ENCODE measurements around the gene ABLIM1.

The ABLIM1 gene

DNA sequence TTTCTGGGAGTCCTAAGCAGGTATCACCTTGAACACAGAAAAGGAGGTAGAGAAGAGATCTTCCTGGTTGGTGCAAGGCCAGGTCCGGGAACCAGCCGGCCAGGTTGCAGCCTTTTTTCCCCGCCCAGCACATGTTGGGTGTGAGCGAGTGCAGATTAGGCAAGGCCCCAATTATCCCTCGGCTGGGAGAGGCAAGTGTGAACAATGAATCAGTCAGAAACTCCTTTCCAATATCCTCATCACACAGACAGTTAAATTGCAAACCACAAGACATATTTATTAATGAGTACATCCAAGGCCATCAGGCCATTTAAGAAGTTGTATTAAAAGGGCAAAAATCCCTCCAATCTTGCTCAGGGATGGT lies 138.8 kb downstream of the ABLIM1 start:
- H3K27ac ChIP-seq (ENCODE audit: low read depth, low read length), result no peak overlapping the region
- no peaks in the 10 kb centered on the region for H3K9me3 ChIP-seq (ENCODE audit: low read length)
- H3K9ac ChIP-seq (ENCODE audit: low read length), result no peak overlapping the region
- no peaks in the 10 kb centered on the region for H3K27me3 ChIP-seq (ENCODE audit: control insufficient read depth in 1 of 2, insufficient read depth in 2 of 2, low read length in 2 of 2)
- H3K4me1 ChIP-seq (ENCODE audit: insufficient read depth, low read length), result no peaks in the 10 kb centered on the region
- no peak overlapping the region for H3K4me3 ChIP-seq (ENCODE audit: low read depth in 1 of 2, low read length in 2 of 2)
- no peaks in the 10 kb centered on the region for H3K36me3 ChIP-seq (ENCODE audit: insufficient read depth, low read length)

DNA sequence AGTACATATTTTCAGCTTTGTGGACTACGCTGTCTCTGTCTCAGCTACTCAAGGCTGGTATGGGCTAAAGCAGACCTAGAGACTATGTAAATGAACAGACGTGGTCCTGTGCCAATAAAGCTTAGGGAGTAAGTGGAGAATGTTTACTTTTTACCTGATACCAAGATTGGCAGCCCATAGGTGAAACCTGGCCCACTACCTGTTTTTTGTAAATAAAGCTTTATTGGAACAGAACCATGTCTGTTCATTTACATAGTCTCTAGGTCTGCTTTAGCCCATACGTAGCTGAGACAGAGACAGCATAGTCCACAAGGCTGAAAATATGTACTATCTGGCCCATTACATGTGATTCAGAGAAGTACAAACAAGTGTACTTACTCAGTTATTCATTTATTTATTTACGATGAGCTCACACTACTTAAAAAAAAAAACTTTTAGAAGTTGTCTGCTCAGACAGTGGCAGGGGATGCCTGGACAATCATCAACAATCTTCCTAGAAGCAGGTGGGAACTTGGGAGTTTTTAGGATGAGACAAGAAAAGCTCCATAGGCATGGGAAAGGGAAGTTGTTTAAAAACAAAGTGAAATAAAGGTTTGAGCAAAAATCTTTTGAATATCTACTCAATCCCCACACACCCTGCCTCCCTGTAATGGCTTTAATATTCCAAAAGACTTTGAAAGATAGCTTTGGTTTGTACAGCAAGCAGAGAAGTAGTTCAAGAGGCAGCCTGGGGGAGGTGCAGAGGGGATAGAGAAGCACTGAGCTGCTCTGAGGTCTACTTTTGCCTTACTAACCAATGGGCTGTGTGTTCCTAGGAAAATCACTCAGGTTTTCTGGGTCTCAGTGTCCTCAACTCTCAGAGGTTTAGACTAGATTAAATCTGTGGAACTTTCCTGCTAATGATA lies 139.4 kb downstream of the ABLIM1 start:
- Histone ChIP-seq H3K9ac (ENCODE audit: low read length) (no peak overlapping the region), H3K36me3 (ENCODE audit: insufficient read depth, low read length) (no peaks in the 10 kb centered on the region), H3K4me3 (ENCODE audit: low read depth in 1 of 2, low read length in 2 of 2) (no peak overlapping the region), H3K9me3 (ENCODE audit: low read length) (no peaks in the 10 kb centered on the region), H3K27me3 (ENCODE audit: control insufficient read depth in 1 of 2, insufficient read depth in 2 of 2, low read length in 2 of 2) (no peaks in the 10 kb centered on the region), H3K27ac (ENCODE audit: low read depth, low read length) (no peak overlapping the region), H3K4me1 (ENCODE audit: insufficient read depth, low read length) (no peaks in the 10 kb centered on the region)

GRCh38 chr10:114517368-114518250 lies 140.5 kb downstream of the ABLIM1 start:
- Histone ChIP-seq H3K9ac (ENCODE audit: low read length) (no peak overlapping the region), H3K36me3 (ENCODE audit: insufficient read depth, low read length) (no peaks in the 10 kb centered on the region), H3K4me1 (ENCODE audit: insufficient read depth, low read length) (no peaks in the 10 kb centered on the region), H3K27ac (ENCODE audit: low read depth, low read length) (no peak overlapping the region), H3K9me3 (ENCODE audit: low read length) (no peaks in the 10 kb centered on the region), H3K4me3 (ENCODE audit: low read depth in 1 of 2, low read length in 2 of 2) (no peak overlapping the region), H3K27me3 (ENCODE audit: control insufficient read depth in 1 of 2, insufficient read depth in 2 of 2, low read length in 2 of 2) (no peaks in the 10 kb centered on the region)

DNA sequence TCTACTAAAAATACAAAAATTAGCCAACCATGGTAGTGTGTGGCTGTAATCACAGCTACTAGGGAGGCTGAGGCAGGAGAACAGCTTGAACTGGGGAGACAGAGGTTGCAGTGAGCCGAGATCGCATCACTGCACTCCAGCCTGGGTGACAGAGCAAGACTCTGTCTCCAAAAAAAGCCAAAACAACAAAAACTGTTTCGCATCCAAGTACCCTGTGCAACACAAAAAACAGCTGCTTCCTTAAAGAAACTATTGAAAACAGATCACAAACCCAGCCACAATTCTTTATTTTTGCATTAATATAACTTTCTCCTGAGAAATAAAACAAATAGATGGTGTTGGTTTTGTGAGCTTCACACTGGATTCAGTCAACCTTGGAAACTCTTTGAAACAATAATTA lies 141.7 kb downstream of the ABLIM1 start:
- H3K4me3 ChIP-seq (ENCODE audit: low read depth in 1 of 2, low read length in 2 of 2), result no peak overlapping the region
- H3K27me3 ChIP-seq (ENCODE audit: control insufficient read depth in 1 of 2, insufficient read depth in 2 of 2, low read length in 2 of 2), result no peaks in the 10 kb centered on the region
- no peak overlapping the region for H3K9ac ChIP-seq (ENCODE audit: low read length)
- no peaks in the 10 kb centered on the region for H3K4me1 ChIP-seq (ENCODE audit: insufficient read depth, low read length)
- H3K9me3 ChIP-seq (ENCODE audit: low read length), result no peaks in the 10 kb centered on the region
- H3K27ac ChIP-seq (ENCODE audit: low read depth, low read length), result no peak overlapping the region
- H3K36me3 ChIP-seq (ENCODE audit: insufficient read depth, low read length), result no peaks in the 10 kb centered on the region

DNA sequence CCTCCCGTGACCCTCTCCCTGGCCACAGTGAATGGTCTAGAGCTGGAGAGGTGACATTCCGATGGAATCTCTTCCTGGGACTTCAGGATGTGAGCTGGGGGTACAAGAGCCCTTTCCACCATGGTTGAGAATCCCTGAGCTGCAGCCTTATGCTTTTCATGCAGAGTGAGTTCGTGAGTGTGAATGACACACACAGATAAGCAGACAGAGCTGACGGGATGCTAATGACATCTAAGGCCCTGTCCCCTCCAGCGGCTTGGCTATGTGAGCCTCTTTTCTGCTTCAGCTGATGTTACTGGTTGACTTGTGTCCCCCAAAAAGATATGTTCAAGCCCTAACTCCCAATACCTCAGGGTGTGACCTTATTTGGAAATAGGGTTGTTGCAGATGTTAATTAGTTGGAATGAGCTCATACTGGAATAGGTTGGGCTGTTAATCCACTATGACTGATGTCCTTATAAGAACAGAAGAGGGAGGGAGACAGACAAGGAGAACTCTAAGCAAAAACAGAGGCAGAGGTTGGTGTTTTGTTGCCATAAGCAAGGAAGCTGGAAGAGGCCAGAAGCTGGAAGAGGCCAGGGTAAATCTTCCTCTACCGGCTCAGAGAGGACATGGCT lies 142.7 kb downstream of the ABLIM1 start:
- Histone ChIP-seq H3K4me3 (ENCODE audit: low read depth in 1 of 2, low read length in 2 of 2) (no peak overlapping the region), H3K36me3 (ENCODE audit: insufficient read depth, low read length) (no peaks in the 10 kb centered on the region), H3K4me1 (ENCODE audit: insufficient read depth, low read length) (no peaks in the 10 kb centered on the region), H3K9me3 (ENCODE audit: low read length) (no peaks in the 10 kb centered on the region), H3K9ac (ENCODE audit: low read length) (no peak overlapping the region), H3K27me3 (ENCODE audit: control insufficient read depth in 1 of 2, insufficient read depth in 2 of 2, low read length in 2 of 2) (no peaks in the 10 kb centered on the region), H3K27ac (ENCODE audit: low read depth, low read length) (no peak overlapping the region)

GRCh38 chr10:114513381-114513792 lies 144.7 kb downstream of the ABLIM1 start:
- H3K27me3 ChIP-seq (ENCODE audit: control insufficient read depth in 1 of 2, insufficient read depth in 2 of 2, low read length in 2 of 2), result no peaks in the 10 kb centered on the region
- no peak overlapping the region for H3K27ac ChIP-seq (ENCODE audit: low read depth, low read length)

DNA sequence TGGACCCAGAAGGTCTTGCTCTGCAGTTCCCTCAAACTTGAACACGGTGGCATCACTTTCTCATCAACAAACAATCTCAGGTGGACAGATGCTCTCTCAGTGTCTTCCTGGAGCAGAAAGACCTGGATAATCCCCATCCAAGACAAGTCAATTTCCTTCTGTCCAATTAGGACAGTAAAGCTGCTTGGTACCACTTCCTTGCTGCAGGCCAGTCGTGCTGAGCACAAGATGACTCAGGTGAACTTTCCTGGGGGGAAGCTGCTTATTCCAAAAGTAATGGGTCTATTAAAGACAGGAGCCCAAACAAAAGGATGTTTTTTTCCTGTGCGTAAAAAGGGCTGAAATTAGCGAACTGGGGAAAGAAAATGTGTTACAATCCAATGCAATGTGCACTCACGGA lies 146.2 kb downstream of the ABLIM1 start:
- H3K27me3 ChIP-seq (ENCODE audit: control insufficient read depth in 1 of 2, insufficient read depth in 2 of 2, low read length in 2 of 2), result no peaks in the 10 kb centered on the region
- no peak overlapping the region for H3K27ac ChIP-seq (ENCODE audit: low read depth, low read length)
- H3K4me3 ChIP-seq (ENCODE audit: low read depth in 1 of 2, low read length in 2 of 2), result no peak overlapping the region
- H3K4me1 ChIP-seq (ENCODE audit: insufficient read depth, low read length), result peaks cover 5% of the 10 kb centered on the region
- H3K9ac ChIP-seq (ENCODE audit: low read length), result no peak overlapping the region
- H3K36me3 ChIP-seq (ENCODE audit: insufficient read depth, low read length), result no peaks in the 10 kb centered on the region
- H3K9me3 ChIP-seq (ENCODE audit: low read length), result no peaks in the 10 kb centered on the region

More at GRCh38 chr10:114513381-114513792, 144.7 kb downstream of the ABLIM1 start:
- H3K9ac ChIP-seq (ENCODE audit: low read length), result no peak overlapping the region
- no peaks in the 10 kb centered on the region for H3K9me3 ChIP-seq (ENCODE audit: low read length)
- H3K4me3 ChIP-seq (ENCODE audit: low read depth in 1 of 2, low read length in 2 of 2), result no peak overlapping the region
- H3K4me1 ChIP-seq (ENCODE audit: insufficient read depth, low read length), result no peaks in the 10 kb centered on the region
- H3K36me3 ChIP-seq (ENCODE audit: insufficient read depth, low read length), result no peaks in the 10 kb centered on the region

GRCh38 chr10:114508376-114508775 lies 149.7 kb downstream of the ABLIM1 start:
- Histone ChIP-seq H3K27ac (ENCODE audit: low read depth, low read length) (no peak overlapping the region), H3K36me3 (ENCODE audit: insufficient read depth, low read length) (no peaks in the 10 kb centered on the region), H3K9ac (ENCODE audit: low read length) (no peak overlapping the region), H3K4me1 (ENCODE audit: insufficient read depth, low read length) (peaks cover 8% of the 10 kb centered on the region), H3K27me3 (ENCODE audit: control insufficient read depth in 1 of 2, insufficient read depth in 2 of 2, low read length in 2 of 2) (no peaks in the 10 kb centered on the region), H3K9me3 (ENCODE audit: low read length) (no peaks in the 10 kb centered on the region), H3K4me3 (ENCODE audit: low read depth in 1 of 2, low read length in 2 of 2) (no peak overlapping the region)

GRCh38 chr10:114507449-114507848 lies 150.6 kb downstream of the ABLIM1 start:
- no peaks in the 10 kb centered on the region for H3K36me3 ChIP-seq (ENCODE audit: insufficient read depth, low read length)
- H3K4me3 ChIP-seq (ENCODE audit: low read depth in 1 of 2, low read length in 2 of 2), result no peak overlapping the region
- H3K27me3 ChIP-seq (ENCODE audit: control insufficient read depth in 1 of 2, insufficient read depth in 2 of 2, low read length in 2 of 2), result no peaks in the 10 kb centered on the region
- H3K27ac ChIP-seq (ENCODE audit: low read depth, low read length), result no peak overlapping the region
- H3K4me1 ChIP-seq (ENCODE audit: insufficient read depth, low read length), result peaks cover 8% of the 10 kb centered on the region
- no peaks in the 10 kb centered on the region for H3K9me3 ChIP-seq (ENCODE audit: low read length)
- H3K9ac ChIP-seq (ENCODE audit: low read length), result no peak overlapping the region

- Histone ChIP-seq H3K9me3 (ENCODE audit: low read length) (no peaks in the 10 kb centered on the region), H3K27ac (ENCODE audit: low read depth, low read length) (no peak overlapping the region), H3K4me1 (ENCODE audit: insufficient read depth, low read length) (peaks cover 8% of the 10 kb centered on the region), H3K4me3 (ENCODE audit: low read depth in 1 of 2, low read length in 2 of 2) (no peak overlapping the region), H3K27me3 (ENCODE audit: control insufficient read depth in 1 of 2, insufficient read depth in 2 of 2, low read length in 2 of 2) (no peaks in the 10 kb centered on the region), H3K9ac (ENCODE audit: low read length) (no peak overlapping the region), H3K36me3 (ENCODE audit: insufficient read depth, low read length) (no peaks in the 10 kb centered on the region)
Observed at GRCh38 chr10:114506871-114507385, 151.1 kb downstream of the ABLIM1 start.

Data from muscle layer of colon (tissue), 2 donors.